Hepatocyte (in vitro differentiated cells): Measurements from ENCODE around the gene EIF4E1B.

Experiments
- EZH2 ChIP-seq: fragments of 200-600 bp; sonication (generic); IDR thresholded peaks from 2 replicates; pipeline ENCODE4 v1.6.1; 2016; ENCODE audit warnings: antibody characterized with exemption, mild to moderate bottlenecking, borderline replicate concordance
- EZH2phosphoT487 ChIP-seq: fragments of 200-600 bp; sonication (generic); IDR thresholded peaks from one replicate; pipeline ENCODE4 v1.6.1; 2018; ENCODE audit warnings: antibody characterized with exemption, mild to moderate bottlenecking, low read depth, moderate library complexity; ENCODE audit not compliant: unreplicated experiment, severe bottlenecking
- TF ChIP-seq, protein P1 (sequence below): fragments of 200-600 bp; sonication (generic); IDR thresholded peaks from 2 replicates; pipeline ENCODE4 v1.5.1; 2016; ENCODE audit warnings: antibody characterized with exemption, mild to moderate bottlenecking; ENCODE audit not compliant: poor library complexity

- TF ChIP-seq, protein P1, sequence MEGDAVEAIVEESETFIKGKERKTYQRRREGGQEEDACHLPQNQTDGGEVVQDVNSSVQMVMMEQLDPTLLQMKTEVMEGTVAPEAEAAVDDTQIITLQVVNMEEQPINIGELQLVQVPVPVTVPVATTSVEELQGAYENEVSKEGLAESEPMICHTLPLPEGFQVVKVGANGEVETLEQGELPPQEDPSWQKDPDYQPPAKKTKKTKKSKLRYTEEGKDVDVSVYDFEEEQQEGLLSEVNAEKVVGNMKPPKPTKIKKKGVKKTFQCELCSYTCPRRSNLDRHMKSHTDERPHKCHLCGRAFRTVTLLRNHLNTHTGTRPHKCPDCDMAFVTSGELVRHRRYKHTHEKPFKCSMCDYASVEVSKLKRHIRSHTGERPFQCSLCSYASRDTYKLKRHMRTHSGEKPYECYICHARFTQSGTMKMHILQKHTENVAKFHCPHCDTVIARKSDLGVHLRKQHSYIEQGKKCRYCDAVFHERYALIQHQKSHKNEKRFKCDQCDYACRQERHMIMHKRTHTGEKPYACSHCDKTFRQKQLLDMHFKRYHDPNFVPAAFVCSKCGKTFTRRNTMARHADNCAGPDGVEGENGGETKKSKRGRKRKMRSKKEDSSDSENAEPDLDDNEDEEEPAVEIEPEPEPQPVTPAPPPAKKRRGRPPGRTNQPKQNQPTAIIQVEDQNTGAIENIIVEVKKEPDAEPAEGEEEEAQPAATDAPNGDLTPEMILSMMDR: no peak
- TF ChIP-seq EZH2 (no peak), EZH2phosphoT487 (no peak)
Observed at GRCh38 chr5:176595386-176595943, 35.0 kb upstream of the EIF4E1B start.
